Fibroblast of lung (primary cell): Measurements from ENCODE around the gene METTL26.

Experiments
- CTCF ChIP-seq, 2 donors: IDR thresholded peaks in 1 of 2; conservative IDR thresholded peaks in 1 of 2; 1 replicate in 1 of 2; 2 replicates in 1 of 2; pipeline ENCODE4 v1.5.1; 2011 to 2012; ENCODE audit warnings: low read length in 2 of 2, control low read depth in 1 of 2, inconsistent platforms in 1 of 2, low read depth in 1 of 2, mild to moderate bottlenecking in 1 of 2
- EZH2 ChIP-seq: IDR thresholded peaks from 2 replicates; pipeline ENCODE4 v1.5.1; 2012; ENCODE audit warnings: low read length, control low read depth, mild to moderate bottlenecking; ENCODE audit errors: missing control alignments

- TF ChIP-seq CTCF (conservative IDR thresholded peaks at IDR 0.05 in 1 of 2, IDR thresholded peaks at IDR 0.05 in 1 of 2; ENCODE audit: low read depth in 1 of 2, low read length in 2 of 2) (no peak), EZH2 (no peak)
These were observed 5.5 kb upstream of the METTL26 start, which contains the start of gene MCRIP2 for GRCh38 chr16:641326-642188.
